Stimulated activated CD4-positive, alpha-beta T cell treated with anti-CD3 and anti-CD28 coated beads, Interleukin-2, amount 100 ng/mL, for 24 hours (primary cell): Measurements from ENCODE around the gene IFI44.

Experiments
- DNase-seq, 2 donors: peaks; one replicate each; pipeline ENCODE4 v3.0.0-alpha.2; 2020

Gene IFI44

DNA sequence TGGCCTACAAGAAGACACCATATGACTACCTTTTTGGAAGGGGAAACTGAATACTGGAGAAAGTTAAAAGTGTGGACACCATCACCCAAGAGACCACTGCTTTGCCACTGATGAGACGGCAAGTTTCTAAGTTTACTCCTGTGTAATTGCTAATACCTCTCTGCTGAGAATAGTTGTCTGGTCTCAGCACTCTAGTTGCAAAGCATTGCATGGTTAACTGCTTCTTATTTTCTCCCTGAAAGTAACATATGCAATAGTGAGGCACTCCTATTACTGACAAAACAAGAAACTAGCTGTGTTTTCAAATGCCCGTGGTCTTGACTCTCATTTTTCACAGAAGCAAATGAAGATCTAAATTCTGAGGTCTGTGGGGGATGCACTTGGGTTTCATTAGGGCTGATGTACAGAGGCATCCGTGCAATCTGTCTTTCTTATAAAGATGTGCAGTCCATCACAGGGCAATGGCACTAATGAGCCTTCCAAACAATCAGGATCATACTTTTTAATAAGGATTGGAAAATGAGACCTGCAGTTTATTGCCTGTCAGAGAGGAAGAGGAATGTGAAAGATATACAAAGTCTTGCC, 62.9 kb downstream of the IFI44 start:
- no peak for DNase-seq

DNA sequence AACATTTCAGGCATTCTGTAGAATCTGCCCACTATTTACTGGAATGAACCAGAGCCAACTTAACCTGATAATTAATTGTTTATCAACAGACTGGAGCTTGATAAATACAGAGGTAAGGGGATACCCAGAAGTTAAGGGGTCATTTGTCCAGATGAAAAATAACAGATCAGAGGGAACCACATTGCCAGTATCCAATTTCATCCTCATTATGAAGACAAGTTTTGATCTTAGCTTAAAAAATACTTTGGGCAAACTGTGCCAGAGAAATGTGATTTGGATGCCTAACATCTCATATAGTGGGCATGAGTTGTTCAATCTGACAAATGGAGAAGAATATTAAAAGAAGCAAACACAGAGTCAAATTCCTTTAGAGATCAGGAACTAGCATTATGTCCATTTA, 63.7 kb downstream of the IFI44 start:
- DNase-seq, result no peak
